GM18511 (cell line): ENCODE results near the gene MAP4K5.

Experiments
- ATAC-seq: cut with Tn5 transposase; IDR thresholded peaks from one replicate; pipeline ENCODE4 v1.9.1; 2021; ENCODE audit warnings: mild to moderate bottlenecking, moderate library complexity; ENCODE audit not compliant: unreplicated experiment

MAP4K5 gene

DNA sequence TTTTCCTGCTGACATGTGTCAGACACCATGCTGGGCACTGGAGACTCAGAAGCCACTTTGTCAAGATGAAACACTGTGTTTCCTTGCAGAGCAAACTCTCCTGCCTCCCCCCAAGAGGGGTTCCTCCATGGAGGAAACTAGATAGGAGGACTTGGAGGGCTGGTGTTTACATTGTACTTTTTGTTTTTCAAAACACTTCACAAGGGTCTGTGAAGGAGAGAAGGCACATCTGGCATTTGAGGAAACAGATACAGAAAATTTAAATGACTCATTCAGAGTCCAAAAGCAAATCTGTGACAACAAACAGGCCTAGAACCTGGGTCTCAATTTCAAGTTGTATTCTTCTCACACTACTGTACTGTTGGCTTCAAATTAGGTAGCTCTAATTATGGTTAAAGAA is 128.9 kb downstream of the MAP4K5 start:
- no peak for ATAC-seq

DNA sequence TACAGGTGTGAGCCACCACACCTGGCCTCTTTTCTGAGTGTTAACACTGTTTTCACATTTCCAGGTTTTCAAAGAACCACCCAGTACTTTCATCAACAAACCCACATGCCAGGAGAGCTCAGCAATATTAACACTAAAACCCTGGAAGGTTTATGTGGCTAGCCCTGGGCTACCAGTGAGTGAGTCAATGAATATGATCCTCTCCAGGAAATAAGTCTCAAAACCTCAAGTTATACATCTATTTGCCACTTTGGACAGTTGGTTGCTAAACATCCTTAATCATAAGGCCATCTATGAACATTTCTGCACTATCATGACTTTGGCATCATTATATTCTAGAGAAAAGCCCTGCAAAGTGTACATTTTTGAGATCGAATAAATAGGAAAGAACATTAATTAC is 129.4 kb downstream of the MAP4K5 start:
- no peak for ATAC-seq

DNA sequence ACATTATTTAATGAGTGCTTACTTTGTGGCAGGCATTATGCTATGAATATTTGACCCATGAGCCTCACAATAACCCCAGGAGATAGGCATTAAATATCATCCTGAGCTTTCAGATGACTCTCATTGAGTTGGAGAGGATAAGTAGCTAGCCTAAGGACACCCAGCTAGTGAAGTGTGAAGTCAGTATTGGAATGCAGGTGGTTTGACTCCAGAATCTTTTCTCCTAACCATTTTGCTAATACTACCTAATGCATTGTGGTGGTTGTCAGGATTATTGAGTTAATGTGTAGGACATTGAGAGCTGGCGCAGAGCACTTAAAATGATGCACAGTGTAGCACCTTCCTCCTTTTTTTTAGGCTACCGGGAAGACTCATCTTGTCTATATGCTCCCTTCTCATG is 131.9 kb downstream of the MAP4K5 start:
- no peak for ATAC-seq

DNA sequence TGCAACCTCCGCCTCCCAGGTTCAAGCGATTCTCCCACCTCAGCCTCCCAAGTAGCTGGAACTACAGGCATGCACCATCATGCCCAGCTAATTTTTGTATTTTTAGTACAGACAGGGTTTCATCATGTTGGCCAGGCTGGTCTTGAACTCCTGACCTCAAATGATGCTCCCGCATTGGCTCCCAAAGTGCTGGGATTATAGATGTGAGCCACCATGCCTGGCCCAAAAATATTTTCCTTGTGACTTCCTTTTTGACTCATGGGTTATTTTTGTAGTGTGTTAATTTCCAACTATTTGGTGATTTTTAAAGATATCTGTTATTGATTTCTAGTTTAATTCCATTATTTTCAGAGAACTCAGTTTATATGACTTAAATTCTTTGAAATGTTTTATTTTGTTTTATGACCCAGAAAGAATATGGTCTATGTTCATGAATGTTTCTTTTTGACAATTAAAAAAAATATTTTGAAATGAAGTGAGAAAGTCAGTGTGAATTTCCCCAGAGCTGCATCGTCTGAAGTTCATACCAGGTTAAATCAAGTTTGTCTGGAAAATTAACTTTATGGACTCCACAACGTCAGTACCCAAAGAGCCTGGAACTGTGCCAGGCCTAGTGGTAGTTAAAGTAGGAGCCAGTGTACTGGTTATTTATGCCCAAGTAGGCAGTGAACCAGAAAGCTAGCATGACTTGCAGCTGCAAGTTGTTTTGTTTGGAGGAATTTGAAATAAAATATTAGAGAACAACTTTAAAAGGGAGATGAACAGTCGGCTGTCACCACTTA is 132.9 kb downstream of the MAP4K5 start:
- ATAC-seq: no peak

DNA sequence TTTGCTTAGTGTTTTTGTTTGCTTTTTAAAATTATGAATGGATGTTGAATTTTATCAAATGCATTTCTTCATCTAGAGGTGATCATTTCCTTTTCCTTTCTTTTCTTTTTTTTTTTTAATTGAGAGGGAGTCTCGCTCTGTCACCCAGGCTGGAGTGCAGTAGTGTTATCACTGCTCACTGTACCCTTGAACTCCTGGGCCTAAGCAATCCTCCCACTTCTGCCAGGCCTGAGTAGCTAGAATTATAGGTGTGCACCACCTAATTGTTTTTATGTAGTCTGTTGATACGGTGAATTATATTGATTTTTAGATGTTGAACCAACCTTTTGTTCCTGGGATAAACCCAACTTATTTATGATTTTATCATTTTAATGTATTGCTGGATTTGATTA is 134.2 kb downstream of the MAP4K5 start:
- ATAC-seq: no peak

DNA sequence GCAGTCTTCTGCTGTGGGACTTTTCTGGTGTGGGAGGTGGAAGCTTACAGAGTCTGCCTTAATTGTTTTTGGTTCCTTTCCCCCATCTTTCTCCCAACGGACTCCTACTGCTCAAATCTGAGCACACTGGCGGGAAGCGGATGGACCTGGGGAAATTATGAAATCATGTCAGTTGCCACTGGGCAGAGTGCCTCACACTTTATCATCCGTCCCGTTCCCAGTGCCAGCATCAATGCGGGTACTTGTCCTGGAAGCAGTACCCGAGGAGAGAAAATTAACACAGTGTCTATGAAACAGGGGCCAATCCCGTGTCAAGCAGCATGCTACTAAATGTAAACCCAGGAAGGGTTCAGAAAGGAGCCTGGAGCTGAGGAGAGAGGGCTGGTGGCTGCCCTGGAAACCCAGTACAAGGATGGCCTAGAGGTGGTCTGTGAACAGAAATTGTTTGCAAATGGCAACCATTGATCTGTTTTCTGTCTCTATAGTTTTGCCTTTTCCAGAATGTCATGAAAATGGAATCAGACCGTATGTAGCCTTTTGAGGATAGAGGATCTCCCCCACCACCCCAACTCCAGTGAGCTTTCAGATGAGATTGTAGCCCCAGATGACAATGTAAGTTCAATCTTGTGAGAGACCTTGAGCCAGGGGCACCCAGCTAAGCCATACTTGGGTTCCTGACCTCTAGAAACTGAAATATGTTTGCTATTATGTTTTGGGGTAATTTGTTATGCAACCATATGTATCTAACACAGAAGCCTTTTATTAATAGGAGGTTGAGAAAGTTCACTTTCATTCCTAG is 134.8 kb downstream of the MAP4K5 start:
- no peak for ATAC-seq

DNA sequence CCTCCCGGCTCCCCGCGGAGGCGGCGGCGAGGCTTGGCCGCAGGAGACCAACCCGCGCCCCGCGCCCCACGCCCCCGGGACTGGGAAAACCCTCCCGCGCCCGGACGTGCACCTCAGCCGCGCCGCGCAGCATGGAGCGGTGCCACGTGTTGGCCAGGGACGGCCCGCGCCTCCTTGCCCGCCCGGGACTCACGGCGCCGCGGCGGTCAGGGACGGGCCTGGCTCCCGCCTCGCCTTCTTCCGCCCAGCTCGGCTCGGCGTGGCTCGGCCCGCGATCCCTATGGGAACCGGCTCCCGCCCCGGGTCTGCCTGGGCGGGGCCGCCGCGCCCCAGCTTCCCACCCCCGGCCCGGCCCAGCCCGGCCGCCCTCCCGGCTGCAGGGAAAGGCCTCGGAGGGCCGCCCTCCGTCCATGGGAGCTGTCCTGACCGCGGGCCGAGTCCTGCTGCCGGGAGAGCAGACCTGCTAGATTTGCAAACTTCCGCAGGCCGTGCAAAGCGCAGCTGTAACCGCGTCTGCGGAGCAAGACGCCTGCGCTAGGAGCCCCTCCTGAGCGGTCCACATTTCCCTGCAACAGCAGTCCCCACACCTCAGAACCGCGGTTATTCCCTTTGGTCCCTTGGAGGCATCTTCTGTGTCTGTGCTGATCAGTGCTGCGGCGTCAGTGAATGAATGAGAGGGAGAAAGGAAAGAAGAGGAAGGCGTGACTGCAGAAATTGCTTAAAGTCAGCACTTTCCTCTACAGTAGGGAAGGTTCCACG is 135.6 kb downstream of the MAP4K5 start, which contains the start of gene CDKL1:
Gene CDKL1, minus strand, starts transcription at position 251 of the 759 bp plus-strand sequence. CDS start 1,013 bp downstream, outside the sequence.
- peak; percentile 63 for ATAC-seq

DNA sequence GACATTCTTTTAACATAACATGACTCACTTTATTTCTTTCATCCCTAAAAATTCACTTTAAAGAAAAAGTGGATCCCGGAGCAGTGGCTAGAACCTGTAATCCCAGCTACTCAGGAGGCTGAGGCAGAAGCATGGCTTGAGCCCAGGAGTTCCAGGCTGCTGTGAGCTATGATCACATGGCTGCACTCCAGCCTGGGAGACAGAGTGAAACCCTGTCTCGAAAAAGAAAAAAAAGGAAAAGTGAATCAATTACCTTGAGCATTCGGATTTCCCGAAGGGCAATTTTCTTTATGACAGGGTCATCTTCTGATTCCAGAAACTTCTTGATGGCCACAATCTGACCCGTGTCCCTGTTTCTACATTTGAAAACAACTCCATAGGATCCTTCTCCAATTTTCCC is 136.9 kb downstream of the MAP4K5 start:
- ATAC-seq: no peak

DNA sequence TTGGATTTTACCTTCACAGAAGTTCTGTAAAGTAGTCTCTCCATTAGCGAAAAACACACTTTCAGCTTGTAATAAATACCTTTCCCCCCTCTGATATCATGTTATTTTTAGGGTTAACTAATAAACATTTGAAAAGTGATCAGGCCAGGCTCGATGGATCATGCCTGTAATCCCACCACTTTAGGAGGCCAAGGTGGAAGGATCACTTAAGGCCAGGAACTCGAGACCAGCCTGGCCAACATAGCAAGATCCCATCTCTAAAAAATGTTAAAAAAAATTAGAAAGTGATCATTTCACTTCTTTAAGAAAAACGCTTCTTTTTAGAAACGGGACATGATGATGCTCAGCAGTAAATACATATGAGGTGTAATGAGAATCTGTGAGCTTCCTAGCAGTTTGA is 137.7 kb downstream of the MAP4K5 start:
- ATAC-seq: no peak

DNA sequence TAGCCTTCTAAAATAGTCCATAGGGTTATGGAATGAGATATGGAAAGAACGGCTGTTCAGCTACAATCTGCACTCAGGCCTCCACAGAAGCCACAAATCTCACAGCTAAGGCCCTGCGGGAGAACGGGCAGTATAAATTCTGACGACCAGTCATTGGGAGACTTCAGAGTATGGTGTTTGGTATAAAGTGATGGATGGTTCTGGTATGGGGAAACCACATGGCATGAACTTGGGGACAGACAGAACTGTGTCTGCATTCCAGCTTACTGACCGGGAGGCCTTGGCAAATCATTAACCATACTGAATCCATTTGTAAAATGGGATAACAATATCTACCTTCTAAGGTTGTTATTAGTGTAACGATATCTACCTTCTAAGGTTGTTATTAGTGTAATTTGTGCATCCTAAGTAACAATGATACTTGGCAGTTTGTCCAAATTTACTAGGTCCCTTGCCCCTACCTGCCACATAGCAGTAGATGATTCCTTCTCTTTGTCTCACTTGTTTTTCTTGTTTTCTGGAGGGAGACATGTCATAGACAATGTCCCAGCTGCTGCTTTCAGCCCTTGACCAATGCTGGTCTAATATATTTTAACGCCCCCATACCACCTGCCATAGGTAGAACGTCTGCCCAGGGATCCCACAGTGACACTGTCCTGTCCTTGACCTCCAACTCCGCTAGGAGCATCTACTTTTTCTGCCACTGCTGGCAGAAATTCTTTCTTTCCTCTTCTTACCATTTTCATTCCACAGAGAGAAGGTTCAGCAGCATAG is 142.5 kb downstream of the MAP4K5 start:
- no peak for ATAC-seq

DNA sequence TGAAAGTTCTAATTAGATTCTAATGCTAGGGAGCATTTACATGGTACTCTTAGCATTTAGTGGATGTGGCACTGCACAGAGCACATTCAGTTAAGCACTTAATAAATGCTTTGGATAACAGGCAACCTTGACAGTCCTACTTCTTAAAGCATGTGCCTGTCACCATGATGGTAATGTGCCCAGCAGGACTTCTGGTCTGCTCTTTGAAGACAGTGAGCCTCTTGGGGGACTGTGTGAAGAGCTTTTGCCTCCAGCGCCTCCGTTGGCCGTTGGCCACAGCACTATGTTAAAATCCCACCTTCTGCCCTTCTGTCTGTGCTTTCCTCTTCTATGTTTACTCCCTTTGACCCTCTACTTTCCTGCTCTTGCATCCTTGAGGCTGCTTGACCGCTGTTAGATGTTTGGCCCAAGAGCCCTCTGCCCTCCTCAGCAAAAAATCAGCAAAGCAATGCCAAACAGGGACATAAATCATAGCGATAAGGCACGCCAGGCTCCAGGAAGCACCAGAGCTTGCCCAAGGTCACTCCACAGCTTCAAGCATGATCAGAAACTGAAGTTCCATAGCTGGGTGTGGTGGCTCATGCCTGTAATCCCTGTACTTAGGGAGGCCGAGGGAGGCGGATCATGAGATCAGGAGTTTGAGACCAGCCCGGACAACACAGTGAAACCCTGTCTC is 144.0 kb downstream of the MAP4K5 start:
- no peak for ATAC-seq

DNA sequence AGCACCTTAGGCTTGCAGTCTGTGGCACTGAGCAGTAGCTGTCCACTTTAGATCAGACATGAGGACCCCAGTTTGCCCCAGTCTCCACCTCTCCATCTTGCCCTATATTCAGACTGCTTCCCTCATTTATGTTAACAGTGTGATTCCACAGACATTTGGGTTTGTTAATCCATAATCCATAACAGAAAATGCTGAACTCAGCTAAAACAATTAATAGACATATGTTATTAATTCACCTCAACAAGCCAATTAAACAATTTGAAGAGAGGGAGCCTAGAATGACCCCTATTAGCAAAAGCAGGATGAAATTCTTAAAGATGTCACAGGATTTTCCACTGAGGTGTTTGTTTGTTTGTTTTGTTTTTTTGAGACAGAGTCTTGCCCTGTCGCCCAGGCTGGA is 144.8 kb downstream of the MAP4K5 start:
- no peak for ATAC-seq

DNA sequence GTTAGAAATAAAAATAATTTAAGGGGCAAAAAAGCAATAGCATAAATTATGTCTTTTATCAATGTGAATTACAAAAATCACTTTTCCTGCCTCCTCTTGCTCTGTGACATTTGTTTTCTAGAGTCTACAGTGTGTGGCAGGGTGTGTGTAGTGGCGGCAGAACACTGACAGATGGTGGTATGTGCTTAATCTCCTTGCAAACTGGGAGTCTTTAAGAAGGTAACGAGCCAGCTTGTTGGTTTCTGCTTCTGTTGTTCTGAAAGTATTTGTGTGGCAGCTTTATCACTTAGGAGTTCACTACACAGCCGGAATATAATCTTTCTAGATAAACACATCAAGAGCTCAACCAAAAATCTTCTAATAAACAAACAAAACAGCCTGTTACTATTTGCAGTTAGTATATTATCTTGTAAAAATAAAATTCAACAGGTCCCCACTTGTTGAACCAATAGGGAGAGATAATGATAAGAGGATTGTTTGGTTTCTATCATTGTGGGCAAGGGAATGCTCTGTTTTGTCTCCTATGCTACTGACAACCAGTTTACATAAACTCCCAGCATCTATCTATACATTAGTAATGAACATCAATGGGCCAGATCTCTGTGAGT is 148.6 kb downstream of the MAP4K5 start:
- ATAC-seq: no peak

DNA sequence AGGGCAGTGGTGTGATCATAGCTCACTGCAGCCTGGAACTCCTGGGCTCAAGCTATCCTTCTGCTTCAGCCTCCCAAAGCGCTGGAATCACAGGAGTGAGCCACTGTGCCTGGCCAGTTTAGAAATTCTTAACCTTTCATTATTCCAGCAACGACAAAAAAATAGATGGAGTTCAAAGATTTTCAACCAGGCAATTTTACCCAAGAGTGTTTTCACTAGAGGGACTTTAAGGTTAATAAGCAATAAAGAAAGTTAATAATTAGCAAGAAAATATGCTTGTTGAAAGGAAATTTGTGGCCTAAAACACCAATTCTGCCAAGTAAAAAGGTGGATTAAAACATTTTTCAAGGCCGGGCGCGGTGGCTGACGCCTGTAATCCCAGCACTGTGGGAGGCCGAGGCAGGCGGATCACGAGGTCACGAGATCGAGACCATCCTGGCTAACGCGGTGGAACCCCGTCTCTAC is 150.5 kb downstream of the MAP4K5 start:
- no peak for ATAC-seq

DNA sequence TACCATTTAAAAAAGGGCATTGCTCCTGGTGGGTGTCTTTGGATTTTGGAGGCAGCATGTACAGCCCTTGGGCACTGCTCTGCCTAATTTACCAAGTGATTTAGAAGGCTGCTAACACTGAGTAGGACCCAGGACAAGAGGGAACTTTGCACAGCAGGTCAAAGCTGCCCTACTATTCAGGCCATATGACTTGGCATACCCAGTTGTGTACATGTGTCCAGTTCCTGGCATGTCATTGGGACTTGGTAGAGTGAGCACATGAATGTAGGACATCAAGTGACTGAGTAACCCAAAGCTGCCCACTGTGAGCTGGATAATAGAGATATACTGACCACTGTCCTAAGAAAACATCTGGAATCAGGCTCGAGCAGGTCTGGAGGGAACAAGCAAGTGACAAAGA is 151.4 kb downstream of the MAP4K5 start:
- no peak for ATAC-seq

DNA sequence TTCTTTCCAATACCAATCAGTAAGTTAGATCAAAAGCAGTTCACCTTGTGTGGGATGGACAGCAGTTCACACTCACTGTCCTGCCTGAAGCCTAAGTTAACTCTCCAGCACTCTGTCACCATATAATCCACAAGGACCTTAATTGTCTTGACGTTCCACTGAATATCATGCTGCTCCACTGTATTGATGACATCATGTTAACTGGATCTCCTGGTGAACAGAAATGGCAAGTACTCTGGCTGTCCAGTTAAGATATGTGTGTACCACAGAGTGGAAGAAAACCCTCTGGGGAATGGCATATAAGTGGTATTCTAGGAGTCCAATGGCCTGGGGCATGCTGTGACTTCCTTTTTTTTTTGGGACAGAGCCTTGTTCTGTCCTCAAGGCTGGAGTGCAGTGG is 151.9 kb downstream of the MAP4K5 start:
- no peak for ATAC-seq

DNA sequence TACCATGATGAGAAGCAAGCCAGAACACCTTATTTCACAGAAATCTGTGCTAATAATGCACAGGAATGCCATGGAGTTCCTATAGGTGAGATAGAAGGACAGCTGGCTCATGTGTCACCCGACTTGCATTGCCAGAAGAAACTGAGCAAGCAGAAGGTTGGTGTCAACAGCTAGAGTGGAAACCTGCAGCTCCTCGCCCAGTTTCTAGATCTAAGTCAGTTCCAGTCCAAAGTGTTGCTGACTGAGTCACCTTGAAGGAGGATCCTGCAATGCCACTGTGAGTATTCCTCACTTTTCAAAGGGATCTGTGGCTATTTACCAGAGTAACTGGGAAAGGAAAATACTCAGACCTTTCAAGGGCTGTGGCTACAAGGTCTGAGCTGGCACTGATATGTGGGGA is 152.8 kb downstream of the MAP4K5 start:
- no peak for ATAC-seq

DNA sequence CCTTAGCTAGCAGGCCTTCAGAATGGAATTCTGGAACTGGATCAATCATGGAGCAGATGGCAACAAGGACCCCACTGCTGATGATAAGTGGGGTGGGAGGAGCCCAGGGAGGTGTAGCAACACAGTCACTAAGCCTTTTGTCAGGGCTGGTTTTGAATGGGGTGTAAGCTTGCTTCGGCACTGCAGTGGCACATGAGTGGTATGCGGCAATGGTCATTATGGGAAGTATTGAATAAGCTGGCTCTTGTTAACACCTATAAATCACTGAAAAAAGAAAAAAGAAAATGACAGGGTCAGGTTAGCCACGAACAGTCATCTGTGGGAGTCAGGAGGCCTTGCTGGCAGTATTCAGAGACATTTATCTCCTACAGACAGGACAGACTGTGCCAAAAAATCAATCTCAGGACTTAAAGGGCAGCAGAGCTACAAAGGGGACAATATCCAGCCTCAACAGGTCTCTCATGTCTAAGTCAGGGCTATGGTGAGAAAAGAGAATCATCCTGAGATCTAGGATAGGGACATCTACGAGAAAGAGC is 154.8 kb downstream of the MAP4K5 start:
- ATAC-seq: no peak

DNA sequence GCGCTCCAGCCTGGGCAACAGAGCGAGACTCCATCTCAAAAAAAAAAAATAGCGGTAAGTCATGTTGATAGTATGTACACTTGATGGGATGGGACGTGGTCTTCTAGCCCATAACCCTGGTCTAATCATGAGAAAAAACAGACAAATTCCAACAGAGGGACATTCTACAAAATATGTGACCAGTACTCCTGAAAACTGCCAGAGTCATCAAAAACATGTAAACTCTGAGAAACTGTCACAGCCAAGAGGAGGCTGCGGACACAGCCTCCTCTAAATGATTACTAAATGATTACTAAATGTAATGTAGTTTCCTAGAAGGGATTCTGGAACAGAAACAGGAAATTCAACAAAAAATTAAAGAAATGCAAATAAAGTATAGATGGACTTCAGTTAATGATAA is 156.6 kb downstream of the MAP4K5 start:
- no peak for ATAC-seq
